Naive thymus-derived CD8-positive, alpha-beta T cell (primary cell): Measurements from ENCODE around the gene MAD1L1. TPM values are rescaled to one million over a fixed set of nuclear protein-coding genes. Genes with fewer than 3 reads are reported as not detected.
"Not testable (repeated sequence)": the region's sequence is repeated elsewhere in the genome, so short reads cannot be mapped to it uniquely, and the experiment has no call there.

ENCODE experiments used
- ATAC-seq, 2 donors: fragments of 150-1000 bp; cut with Tn5 transposase in 1 of 2; sonication (Bioruptor Pico), chemical (Tn5 transposase) in 1 of 2; 1 replicate in 1 of 2; 2 replicates in 1 of 2; pipeline ENCODE4 v1.10.0; 2021; ENCODE audit warnings: mild to moderate bottlenecking in 2 of 2, moderate library complexity in 2 of 2
- POLR2A ChIA-PET: fragments of 350-600 bp; sonication (Branson Sonifier 250); formaldehyde crosslinking; loops from one replicate; lab custom pipeline; 2021; ENCODE audit warnings: antibody characterized with exemption; lab: Charles Lee
- DNase-seq, 10 donors: peaks; one replicate each; pipeline versions ENCODE4 v3.0.0 to v3.0.0-alpha.2; 2020 to 2022
- H3K27ac Mint-ChIP-seq, 10 donors: one replicate each; pipeline ENCODE4 v1.8.0; 2020 to 2022; ENCODE audit warnings: mild to moderate bottlenecking in 10 of 10, mixed read lengths in 10 of 10, moderate library complexity in 4 of 10, inconsistent platforms in 1 of 10
- H3K27me3 Mint-ChIP-seq, 5 donors: one replicate each; pipeline ENCODE4 v1.8.0; 2021 to 2022; ENCODE audit warnings: mixed read lengths in 5 of 5
- H3K36me3 Mint-ChIP-seq, 3 donors: one replicate each; pipeline ENCODE4 v1.8.0; 2020 to 2022; ENCODE audit warnings: mixed read lengths in 3 of 3, mild to moderate bottlenecking in 2 of 3, inconsistent platforms in 1 of 3
- H3K4me1 Mint-ChIP-seq, 4 donors: one replicate each; pipeline ENCODE4 v1.8.0; 2021 to 2022; ENCODE audit warnings: mixed read lengths in 4 of 4
- H3K4me3 Mint-ChIP-seq, 10 donors: one replicate each; pipeline ENCODE4 v1.8.0; 2020 to 2022; ENCODE audit warnings: mild to moderate bottlenecking in 10 of 10, mixed read lengths in 10 of 10, moderate library complexity in 6 of 10, inconsistent platforms in 1 of 10
- H3K9me3 Mint-ChIP-seq, 9 donors: one replicate each; pipeline ENCODE4 v1.8.0; 2020 to 2022; ENCODE audit warnings: mixed read lengths in 9 of 9, mild to moderate bottlenecking in 3 of 9, inconsistent platforms in 1 of 9, moderate library complexity in 1 of 9
- polyA plus RNA-seq, 3 donors: library from polyadenylated mRNA; unstranded; fragments of 300-500 nt; fragmentation: Illumina TruSeq; gene quantifications; one replicate each; pipeline ENCODE4 v1.2.3, GENCODE V29; 2021
- total RNA-seq, 8 experiments: library from RNA in 2 of 8; stranded (reverse) in 2 of 8; gene quantifications; one replicate each; pipeline ENCODE4 v1.2.3 and lab custom pipeline; 2021 to 2026

MAD1L1 gene
- total and polyA plus RNA-seq, 5 experiments from 2014 or later = 84.5 to 243 (median 146) TPM

DNA sequence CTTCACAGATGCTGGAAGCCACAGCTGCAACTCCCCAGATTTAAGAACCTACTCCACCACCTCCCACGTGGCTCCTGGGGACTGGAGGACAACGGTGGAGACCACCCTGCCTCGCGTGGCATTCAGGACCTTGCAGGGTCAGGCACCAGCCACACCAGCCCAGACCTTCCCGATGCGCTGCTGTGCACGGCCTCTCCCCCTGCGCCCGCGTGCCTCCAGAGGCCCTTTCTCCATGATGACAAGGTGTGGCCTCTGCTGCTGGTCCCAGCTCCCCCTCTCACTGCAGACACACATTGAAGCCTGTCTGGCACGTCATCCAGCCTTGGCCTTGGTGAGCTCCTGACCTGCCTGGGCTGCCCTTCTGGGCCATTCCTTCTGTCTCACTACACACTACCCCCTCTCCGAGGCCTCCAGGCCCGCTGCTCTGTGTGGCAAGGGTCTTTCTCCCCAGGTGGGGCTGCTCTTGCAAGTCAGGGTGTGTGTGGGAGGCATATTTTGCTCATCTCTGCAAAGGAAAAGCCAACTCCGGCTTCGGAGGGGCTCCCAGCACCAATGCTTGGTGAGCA lies 254.8 kb downstream of the MAD1L1 start:
- ATAC-seq (no peak), DNase-seq (peak in 1 of 10 donors; percentile 45)
- no peak overlapping the region for H3K4me3 Mint-ChIP-seq
- POLR2A ChIA-PET = interaction anchor here (1.2 kb wide), 1 partner anchor 9 kb away, joined by 3 read pairs; no protein-coding TSS in a partner anchor
- no peaks in the 10 kb centered on the region for H3K27me3 Mint-ChIP-seq
- H3K9me3 Mint-ChIP-seq = no peaks in the 10 kb centered on the region
- peak overlapping the region in 3 of 10 donors; percentile 35 to 75 (median 56) for H3K27ac Mint-ChIP-seq
- peaks cover 0 to 10% (median 2%) of the 10 kb centered on the region in 3 donors for H3K36me3 Mint-ChIP-seq
- H3K4me1 Mint-ChIP-seq = peaks cover 8 to 44% (median 26%) of the 10 kb centered on the region in 4 donors

DNA sequence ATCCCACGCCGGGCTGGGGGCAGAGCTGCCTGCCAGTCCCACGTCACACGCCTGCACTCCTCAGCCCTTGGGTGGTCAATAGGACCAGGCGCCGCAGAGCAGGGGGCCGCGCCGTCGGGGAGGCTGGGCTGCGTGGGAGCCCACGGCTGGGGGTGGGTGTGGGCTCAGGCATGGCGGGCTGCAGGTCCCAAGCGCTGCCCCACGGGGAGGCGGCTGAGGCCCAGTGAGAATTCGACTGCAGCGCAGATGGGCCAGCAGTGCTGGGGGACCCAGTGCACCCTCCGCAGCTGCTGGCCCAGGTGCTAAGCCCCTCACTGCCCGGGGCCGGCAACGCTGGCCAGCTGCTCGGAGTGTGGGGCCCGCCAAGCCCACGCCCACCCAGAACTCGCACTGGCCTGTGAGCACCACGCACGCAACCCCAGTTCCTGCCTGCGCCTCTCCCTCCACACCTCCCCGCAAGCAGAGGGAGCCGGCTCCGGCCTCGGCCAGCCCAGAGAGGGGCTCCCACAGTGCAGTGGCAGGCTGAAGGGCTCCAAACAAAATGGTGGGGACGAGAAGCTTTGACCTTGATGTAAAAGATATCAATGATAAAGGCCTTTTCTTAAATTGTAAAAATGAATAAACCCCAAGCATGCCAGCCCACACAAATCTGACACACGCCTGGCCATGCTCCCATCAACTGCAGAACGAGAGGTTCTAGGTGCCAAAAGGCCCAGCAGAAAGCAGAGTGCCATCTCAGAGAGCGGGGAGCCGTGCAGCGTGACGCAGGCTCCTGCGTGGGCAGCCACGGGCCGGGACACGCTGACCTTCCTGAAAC lies 255.5 kb downstream of the MAD1L1 start:
- Mint-ChIP-seq H3K4me3 (no peak overlapping the region), H3K27ac (peak overlapping the region in 1 of 10 donors; percentile 19), H3K9me3 (no peaks in the 10 kb centered on the region), H3K36me3 (peaks cover 0 to 10% (median 2%) of the 10 kb centered on the region in 3 donors), H3K4me1 (peaks cover 8 to 47% (median 28%) of the 10 kb centered on the region in 4 donors), H3K27me3 (no peaks in the 10 kb centered on the region)
- DNase-seq (peak in 1 of 10 donors; percentile 56), ATAC-seq (no peak)
- POLR2A ChIA-PET = interaction anchor here (1.2 kb wide), 1 partner anchor 10 kb away, joined by 3 read pairs; no protein-coding TSS in a partner anchor

GRCh38 chr7:1976521-1976920 lies 256.2 kb downstream of the MAD1L1 start:
- peaks cover 0 to 10% (median 2%) of the 10 kb centered on the region in 3 donors for H3K36me3 Mint-ChIP-seq

DNA sequence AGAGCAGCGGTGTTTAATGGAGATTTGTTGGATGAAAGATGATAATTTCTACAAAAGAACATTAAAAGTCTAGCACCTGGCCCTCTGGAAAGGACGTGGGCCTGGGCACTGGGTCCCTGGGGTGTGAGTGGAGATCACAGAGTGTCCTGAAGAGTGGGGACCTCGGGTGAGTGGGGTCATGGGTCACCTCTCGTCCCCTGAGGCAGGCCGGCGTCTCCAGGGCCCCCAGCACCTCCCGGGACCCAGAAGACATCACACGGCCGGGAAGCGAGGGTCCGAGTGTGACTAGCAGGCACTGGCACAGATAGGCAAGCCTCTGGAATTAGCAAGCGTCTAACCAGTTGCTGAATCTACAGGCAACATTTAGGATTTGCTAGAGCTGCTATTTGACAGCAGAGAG lies 257.2 kb downstream of the MAD1L1 start:
- Mint-ChIP-seq H3K4me3 (no peak overlapping the region), H3K36me3 (peaks cover 0 to 8% (median 2%) of the 10 kb centered on the region in 3 donors), H3K27me3 (no peaks in the 10 kb centered on the region), H3K4me1 (peaks cover 8 to 48% (median 30%) of the 10 kb centered on the region in 4 donors), H3K9me3 (peaks cover 0 to 3% (median 0%) of the 10 kb centered on the region in 9 donors), H3K27ac (peak overlapping the region in 2 of 10 donors; percentile 28 to 59)
- ATAC-seq (no peak), DNase-seq (no peak)
- POLR2A ChIA-PET = interaction anchor here (1.1 kb wide), 1 partner anchor 11 kb away, joined by 3 read pairs; no protein-coding TSS in a partner anchor

More at GRCh38 chr7:1976521-1976920, 256.2 kb downstream of the MAD1L1 start:
- H3K9me3 Mint-ChIP-seq, H3K27me3 Mint-ChIP-seq, ATAC-seq, DNase-seq, H3K4me3 Mint-ChIP-seq: not testable (repeated sequence)
- Mint-ChIP-seq H3K4me1 (peaks cover 8 to 47% (median 30%) of the 10 kb centered on the region in 4 donors), H3K27ac (peak overlapping the region in 4 of 10 donors; percentile 20 to 80 (median 72))
- POLR2A ChIA-PET = interaction anchor here (1.2 kb wide), 1 partner anchor 11 kb away, joined by 3 read pairs; no protein-coding TSS in a partner anchor

DNA sequence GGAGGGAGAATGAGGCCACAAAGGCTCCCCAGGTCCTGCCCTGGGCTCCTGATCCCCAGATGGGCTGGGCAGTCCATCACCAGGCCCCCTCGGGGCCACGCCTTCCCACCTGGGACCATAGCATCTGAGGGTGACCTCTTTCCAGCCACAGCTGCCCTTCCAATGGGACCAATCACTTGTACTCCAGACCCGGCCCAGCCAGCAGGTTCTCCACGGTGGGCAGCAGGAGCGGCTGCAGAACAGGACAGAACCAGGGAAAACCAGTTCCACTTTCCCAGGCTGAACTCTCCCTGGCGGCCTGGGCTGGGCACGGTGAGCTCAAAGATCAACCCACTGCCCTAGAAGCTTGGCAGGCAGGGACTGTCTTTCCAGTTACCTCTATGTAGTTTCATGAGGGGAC lies 257.6 kb downstream of the MAD1L1 start:
- Mint-ChIP-seq H3K9me3 (peaks cover 0 to 3% (median 0%) of the 10 kb centered on the region in 9 donors), H3K36me3 (peaks cover 0 to 8% (median 2%) of the 10 kb centered on the region in 3 donors), H3K4me1 (peaks cover 8 to 48% (median 29%) of the 10 kb centered on the region in 4 donors), H3K27me3 (no peaks in the 10 kb centered on the region), H3K27ac (peak overlapping the region in 3 of 10 donors; percentile 22 to 59 (median 28)), H3K4me3 (no peak overlapping the region)
- POLR2A ChIA-PET = interaction anchor here (1.1 kb wide), 1 partner anchor 11 kb away, joined by 3 read pairs; no protein-coding TSS in a partner anchor
- no peak for ATAC-seq
- DNase-seq = peak in 1 of 10 donors; percentile 45

GRCh38 chr7:1974290-1975101 lies 258.2 kb downstream of the MAD1L1 start:
- ATAC-seq (peak in 1 of 2 donors; percentile 66), DNase-seq (peak in 1 of 10 donors; percentile 30)
- H3K4me1 Mint-ChIP-seq = peaks cover 14 to 51% (median 34%) of the 10 kb centered on the region in 4 donors
- H3K27ac Mint-ChIP-seq = peak overlapping the region; percentile 61 to 92 (median 86)
- H3K36me3 Mint-ChIP-seq = peaks cover 0 to 8% (median 2%) of the 10 kb centered on the region in 3 donors
- H3K9me3 Mint-ChIP-seq = peaks cover 0 to 3% (median 0%) of the 10 kb centered on the region in 9 donors
- peak overlapping the region in 7 of 10 donors; percentile 5 to 73 (median 54) for H3K4me3 Mint-ChIP-seq
- no peaks in the 10 kb centered on the region for H3K27me3 Mint-ChIP-seq
- POLR2A ChIA-PET = interaction anchor here (1.1 kb wide), 1 partner anchor 12 kb away, joined by 3 read pairs; no protein-coding TSS in a partner anchor

DNA sequence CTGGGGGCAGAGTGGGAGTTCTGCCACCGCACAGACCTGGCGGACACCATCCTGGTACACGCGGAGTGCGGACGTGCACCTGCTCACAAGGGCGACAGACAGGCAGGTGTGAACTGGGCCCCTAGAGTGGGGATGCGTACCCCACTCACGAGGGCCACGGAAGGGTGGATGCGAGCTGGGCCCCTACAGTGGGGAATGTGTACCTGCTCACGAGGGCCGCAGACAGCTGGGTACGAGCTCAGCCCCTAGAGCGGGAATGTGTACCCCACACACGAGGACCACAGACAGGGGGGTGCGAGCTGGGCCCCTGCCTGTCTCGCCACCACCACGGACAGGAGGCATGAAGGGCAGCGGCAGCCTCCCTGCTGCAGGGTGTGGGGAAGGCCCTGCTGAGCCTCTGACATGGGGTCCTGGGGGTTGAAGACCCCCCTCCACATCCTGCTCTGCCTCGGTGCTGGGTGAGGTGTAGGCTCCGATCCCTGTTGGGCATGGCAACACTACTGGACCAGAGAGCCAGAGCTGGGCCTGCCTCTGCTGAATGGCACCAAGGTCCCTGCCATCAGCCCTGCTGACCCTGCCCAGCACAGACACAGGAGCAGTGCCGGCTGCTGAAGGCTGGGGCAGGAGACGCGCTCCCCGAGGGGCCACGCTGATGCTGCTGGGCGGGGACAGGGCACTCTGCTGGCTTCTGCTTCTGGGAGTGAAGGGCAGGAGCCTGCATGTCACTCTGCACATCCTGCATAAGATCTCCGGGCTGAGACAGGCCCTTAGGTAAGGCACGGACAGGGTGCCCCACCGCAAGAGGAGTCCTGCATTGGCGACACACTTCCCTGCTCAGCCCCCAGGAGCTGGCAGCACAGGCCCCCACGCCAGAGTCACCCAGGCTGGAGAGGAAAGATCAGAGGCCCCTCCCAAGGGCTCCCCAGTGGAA lies 259.2 kb downstream of the MAD1L1 start:
- H3K4me1 Mint-ChIP-seq = peaks cover 12 to 51% (median 36%) of the 10 kb centered on the region in 4 donors
- peak overlapping the region in 5 of 10 donors; percentile 15 to 89 (median 72) for H3K27ac Mint-ChIP-seq
- ATAC-seq = no peak
- peaks cover 0 to 3% (median 0%) of the 10 kb centered on the region in 9 donors for H3K9me3 Mint-ChIP-seq
- no peaks in the 10 kb centered on the region for H3K27me3 Mint-ChIP-seq
- POLR2A ChIA-PET = no interaction called here
- H3K36me3 Mint-ChIP-seq = peaks cover 0 to 8% (median 2%) of the 10 kb centered on the region in 3 donors
- H3K4me3 Mint-ChIP-seq = no peak overlapping the region
- peak in 1 of 10 donors; percentile 52 for DNase-seq

- H3K27ac Mint-ChIP-seq = peak overlapping the region in 2 of 10 donors; percentile 47 to 59
- no peaks in the 10 kb centered on the region for H3K27me3 Mint-ChIP-seq
- no peak for ATAC-seq
- H3K9me3 Mint-ChIP-seq = peaks cover 0 to 3% (median 0%) of the 10 kb centered on the region in 9 donors
- POLR2A ChIA-PET = no interaction called here
- peaks cover 11 to 51% (median 33%) of the 10 kb centered on the region in 4 donors for H3K4me1 Mint-ChIP-seq
- no peak for DNase-seq
- peaks cover 0 to 7% (median 6%) of the 10 kb centered on the region in 3 donors for H3K36me3 Mint-ChIP-seq
- H3K4me3 Mint-ChIP-seq = no peak overlapping the region
Observed at GRCh38 chr7:1972744-1973143, 260.0 kb downstream of the MAD1L1 start.

- Mint-ChIP-seq H3K36me3 (peaks cover 0 to 12% (median 7%) of the 10 kb centered on the region in 3 donors), H3K4me3 (no peak overlapping the region), H3K9me3 (peaks cover 0 to 3% (median 0%) of the 10 kb centered on the region in 9 donors), H3K27me3 (no peaks in the 10 kb centered on the region), H3K27ac (peak overlapping the region in 3 of 10 donors; percentile 34 to 37 (median 35)), H3K4me1 (peaks cover 16 to 56% (median 37%) of the 10 kb centered on the region in 4 donors)
- DNase-seq = peak in 1 of 10 donors; percentile 16
- ATAC-seq = no peak
- POLR2A ChIA-PET = interaction anchor here (0.8 kb wide), 1 partner anchor 15 kb away, joined by 3 read pairs; no protein-coding TSS in a partner anchor
Observed at GRCh38 chr7:1971946-1972654, 260.6 kb downstream of the MAD1L1 start.

DNA sequence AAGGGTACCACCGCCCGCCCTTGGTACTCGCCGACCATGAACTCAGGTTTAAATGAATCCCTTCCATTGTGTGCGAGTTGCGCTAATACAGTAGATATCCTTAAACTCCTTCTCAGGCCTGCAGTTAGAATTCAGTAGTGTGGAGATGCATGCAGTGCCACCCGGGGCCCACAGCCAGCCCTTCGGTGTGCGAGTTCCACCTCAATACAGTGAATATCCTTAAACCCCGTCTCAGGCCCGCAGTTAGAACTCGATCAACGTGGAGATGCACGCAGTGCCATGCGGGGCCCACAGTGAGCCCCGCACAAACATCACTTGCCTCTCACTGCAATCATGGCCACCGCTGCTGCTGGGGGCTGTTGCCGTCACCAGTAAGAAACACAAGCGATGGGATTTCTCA lies 261.9 kb downstream of the MAD1L1 start:
- DNase-seq (peak in 1 of 10 donors; percentile 36), ATAC-seq (no peak)
- Mint-ChIP-seq H3K27ac (peak overlapping the region in 1 of 10 donors; percentile 33), H3K9me3 (peaks cover 0 to 3% (median 0%) of the 10 kb centered on the region in 9 donors), H3K36me3 (peaks cover 0 to 13% (median 5%) of the 10 kb centered on the region in 3 donors), H3K4me1 (peaks cover 16 to 52% (median 36%) of the 10 kb centered on the region in 4 donors), H3K4me3 (no peak overlapping the region), H3K27me3 (no peaks in the 10 kb centered on the region)
- POLR2A ChIA-PET = no interaction called here
